HPDE6-E6E7 (cell line): ENCODE measurements around the gene CCL21.

Source experiments
- DNase-seq: peaks from one replicate; pipeline ENCODE4 v3.0.0; 2011; ENCODE audit warnings: missing footprints; ENCODE audit errors: extremely low spot score

Gene CCL21

GRCh38 chr9:34669809-34670562 is 40.0 kb downstream of the CCL21 start:
- DNase-seq: no peak

GRCh38 chr9:34665381-34666250 is 44.3 kb downstream of the CCL21 start:
- DNase-seq: peak; percentile 94

GRCh38 chr9:34665067-34665380 is 44.9 kb downstream of the CCL21 start:
- DNase-seq: no peak

- no peak for DNase-seq
Measured at GRCh38 chr9:34664281-34665066, 45.5 kb downstream of the CCL21 start.

- no peak for DNase-seq
Measured at GRCh38 chr9:34663303-34663605, 46.7 kb downstream of the CCL21 start.

- DNase-seq: peak; percentile 53
Measured at GRCh38 chr9:34662526-34663302, 47.2 kb downstream of the CCL21 start, which contains the start of gene CCL27. TSS of gene CCL27 (minus strand) at chr9:34662657. CDS start at chr9:34662633, 24 bp downstream.

GRCh38 chr9:34659592-34660253 is 50.2 kb downstream of the CCL21 start:
- DNase-seq: no peak
